Rectal smooth muscle tissue (tissue), 1 donor: ENCODE data around the gene TNS3.
A peak's percentile ranks its signal among the peaks of the same experiment; 100 is the strongest.
"Not testable (repeated sequence)": the region's sequence is repeated elsewhere in the genome, so short reads cannot be mapped to it uniquely, and the experiment has no call there.

Experiments used
- H3K27ac ChIP-seq: one replicate; pipeline ENCODE4 v1.7.0; 2013; ENCODE audit warnings: low read depth, low read length, inconsistent platforms
- H3K27me3 ChIP-seq: one replicate; pipeline ENCODE4 v1.7.0; 2013; ENCODE audit warnings: low read length; ENCODE audit not compliant: control insufficient read depth, insufficient read depth
- H3K36me3 ChIP-seq: one replicate; pipeline ENCODE4 v1.7.0; 2013; ENCODE audit warnings: low read length; ENCODE audit not compliant: control insufficient read depth, insufficient read depth
- H3K4me1 ChIP-seq: one replicate; pipeline ENCODE4 v1.7.0; 2013; ENCODE audit warnings: low read length; ENCODE audit not compliant: control insufficient read depth, insufficient read depth
- H3K4me3 ChIP-seq: one replicate; pipeline ENCODE4 v1.7.0; 2013; ENCODE audit warnings: low read length
- H3K9ac ChIP-seq: one replicate; pipeline ENCODE4 v1.7.0; 2013; ENCODE audit warnings: low read length

The TNS3 gene

DNA sequence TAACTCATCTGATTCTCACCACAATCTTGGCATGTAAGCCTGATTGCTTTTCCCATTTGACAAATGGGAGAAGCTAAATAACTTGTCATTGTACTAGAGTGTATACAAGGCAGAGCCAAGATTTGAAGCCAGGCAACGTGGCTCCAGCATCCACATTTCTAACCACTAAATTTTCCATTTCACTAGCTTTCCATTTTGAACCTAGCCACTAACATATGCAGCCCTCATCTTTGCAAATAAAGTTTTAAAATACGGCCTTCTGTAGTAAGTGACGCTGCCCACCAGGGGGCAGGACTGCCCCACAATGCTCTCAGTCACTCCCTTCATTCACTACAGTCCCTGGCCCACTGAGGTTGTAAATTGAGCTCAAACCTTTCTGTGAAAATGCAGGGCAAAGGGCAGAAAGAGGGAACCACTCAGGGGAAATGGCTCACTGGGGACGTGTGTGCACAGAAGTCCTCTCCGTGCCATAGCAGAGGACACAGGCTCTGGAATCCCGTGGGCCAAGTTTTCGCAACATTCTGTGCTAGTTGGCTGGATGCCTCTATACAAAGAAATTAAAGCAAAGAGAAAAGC, 315.7 kb downstream of the TNS3 start:
- H3K27ac ChIP-seq = no peak overlapping the region
- H3K9ac ChIP-seq = no peak overlapping the region
- H3K4me1 ChIP-seq = no peaks in the 10 kb centered on the region
- no peaks in the 10 kb centered on the region for H3K27me3 ChIP-seq
- H3K4me3 ChIP-seq = no peak overlapping the region
- no peaks in the 10 kb centered on the region for H3K36me3 ChIP-seq

GRCh38 chr7:47265621-47266020, 316.3 kb downstream of the TNS3 start:
- H3K4me1 ChIP-seq = no peaks in the 10 kb centered on the region
- no peak overlapping the region for H3K4me3 ChIP-seq
- no peaks in the 10 kb centered on the region for H3K27me3 ChIP-seq
- H3K27ac ChIP-seq = no peak overlapping the region
- no peaks in the 10 kb centered on the region for H3K36me3 ChIP-seq
- no peak overlapping the region for H3K9ac ChIP-seq

DNA sequence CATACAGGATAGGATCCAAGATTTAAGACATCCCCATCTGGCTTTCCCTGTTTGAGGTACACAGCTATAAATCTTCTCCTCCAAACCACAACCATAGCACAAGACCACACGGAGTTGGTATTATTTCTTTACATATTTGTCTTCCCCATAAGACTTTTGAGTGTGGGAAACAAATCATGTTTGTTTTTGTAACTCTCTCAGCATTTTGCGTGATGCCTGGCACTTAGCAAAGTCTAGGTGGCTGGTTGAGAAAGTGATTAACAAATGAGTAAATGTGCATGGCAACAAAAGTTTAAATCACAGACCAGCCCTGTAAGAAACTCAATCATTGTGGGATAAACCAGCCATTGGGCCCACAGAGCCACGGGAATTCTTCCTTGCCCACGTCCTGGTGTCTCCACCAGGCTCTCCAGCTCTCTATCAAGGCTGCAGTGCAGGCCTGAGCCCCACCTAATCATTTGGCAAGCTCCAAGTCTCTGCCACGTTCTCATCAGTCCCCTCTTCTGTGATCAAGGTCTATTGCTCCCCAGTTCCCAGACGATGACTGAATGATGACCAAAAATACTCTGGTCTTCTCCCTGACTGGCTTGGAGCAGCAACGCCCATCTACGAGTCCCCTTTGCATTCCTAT, 317.8 kb downstream of the TNS3 start:
- Histone ChIP-seq H3K4me1 (no peaks in the 10 kb centered on the region), H3K27me3 (no peaks in the 10 kb centered on the region), H3K36me3 (no peaks in the 10 kb centered on the region), H3K27ac (no peak overlapping the region), H3K4me3 (no peak overlapping the region), H3K9ac (no peak overlapping the region)

DNA sequence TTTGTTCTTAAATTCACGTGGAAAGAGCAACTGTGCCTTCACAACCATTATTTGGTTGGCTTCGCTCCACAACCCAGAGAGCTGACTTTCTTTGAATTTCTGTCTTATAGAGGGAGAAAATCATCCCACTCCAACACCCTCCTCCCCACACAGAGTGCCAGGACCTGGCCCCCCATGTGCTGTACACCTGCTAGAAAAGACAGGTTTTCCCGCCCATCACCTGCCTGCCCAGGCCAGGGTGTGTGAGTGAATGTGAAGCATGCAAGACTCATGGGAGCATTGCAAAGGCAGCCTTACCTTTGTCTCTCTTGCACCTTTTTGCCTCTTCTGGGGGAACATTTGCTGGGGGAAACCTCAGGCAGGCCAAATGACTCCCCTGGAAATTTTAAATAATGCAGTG, 319.0 kb downstream of the TNS3 start:
- Histone ChIP-seq H3K36me3 (no peaks in the 10 kb centered on the region), H3K9ac (no peak overlapping the region), H3K27ac (no peak overlapping the region), H3K27me3 (no peaks in the 10 kb centered on the region), H3K4me3 (no peak overlapping the region), H3K4me1 (no peaks in the 10 kb centered on the region)

DNA sequence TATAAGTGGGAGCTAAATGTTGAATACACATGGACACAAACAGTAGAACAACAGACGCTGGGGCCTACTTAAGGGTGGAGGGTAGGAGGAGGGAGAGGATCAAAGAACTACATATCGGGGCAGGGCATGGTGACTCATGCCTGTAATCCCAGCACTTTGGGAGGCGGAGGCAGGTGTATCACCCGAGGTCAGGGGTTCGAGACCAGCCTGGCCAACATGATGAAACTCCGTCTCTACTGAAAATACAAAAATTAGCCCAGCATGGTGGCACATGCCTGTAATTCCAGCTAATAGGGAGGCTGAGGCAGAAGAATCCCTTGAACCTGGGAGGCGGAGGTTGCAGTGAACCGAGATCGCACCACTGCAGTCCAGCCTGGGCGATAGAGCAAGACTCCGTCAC, 319.8 kb downstream of the TNS3 start:
- H3K4me1 ChIP-seq, H3K27me3 ChIP-seq, H3K36me3 ChIP-seq, H3K27ac ChIP-seq, H3K4me3 ChIP-seq, H3K9ac ChIP-seq: not testable (repeated sequence)

GRCh38 chr7:47260270-47260669, 321.6 kb downstream of the TNS3 start:
- Histone ChIP-seq H3K4me3 (no peak overlapping the region), H3K27me3 (no peaks in the 10 kb centered on the region), H3K36me3 (no peaks in the 10 kb centered on the region), H3K4me1 (no peaks in the 10 kb centered on the region), H3K27ac (no peak overlapping the region), H3K9ac (no peak overlapping the region)

GRCh38 chr7:47259682-47260081, 322.2 kb downstream of the TNS3 start:
- Histone ChIP-seq H3K27ac (no peak overlapping the region), H3K4me1 (peaks cover 3% of the 10 kb centered on the region), H3K36me3 (no peaks in the 10 kb centered on the region), H3K9ac (no peak overlapping the region), H3K4me3 (no peak overlapping the region), H3K27me3 (no peaks in the 10 kb centered on the region)

DNA sequence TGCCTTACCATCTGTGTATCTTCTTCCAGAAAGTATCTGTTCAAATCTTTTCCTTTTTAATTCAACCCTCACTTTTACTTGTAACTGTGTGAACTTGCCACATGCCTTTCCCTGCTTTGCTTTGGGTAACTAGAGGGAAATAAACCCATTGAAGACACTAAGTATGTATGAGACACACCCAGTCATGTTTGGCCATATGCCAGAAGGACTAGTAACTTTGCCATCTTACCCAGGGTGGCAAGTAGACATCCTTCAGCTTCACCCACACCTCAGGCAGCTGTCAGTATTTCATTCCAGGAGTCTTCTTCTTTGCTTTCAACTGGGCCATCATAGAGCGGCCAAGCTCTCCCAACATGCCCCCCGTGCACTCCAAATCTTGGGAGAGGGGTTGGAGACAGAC, 323.1 kb downstream of the TNS3 start:
- Histone ChIP-seq H3K36me3 (no peaks in the 10 kb centered on the region), H3K27ac (peak overlapping the region; percentile 51)

GRCh38 chr7:47256016-47256415, 325.9 kb downstream of the TNS3 start:
- no peak overlapping the region for H3K9ac ChIP-seq
- peaks cover 6% of the 10 kb centered on the region for H3K4me1 ChIP-seq
- H3K27me3 ChIP-seq = no peaks in the 10 kb centered on the region
- no peak overlapping the region for H3K4me3 ChIP-seq
- H3K36me3 ChIP-seq = no peaks in the 10 kb centered on the region
- no peak overlapping the region for H3K27ac ChIP-seq

More for the DNA sequence above, 323.1 kb downstream of the TNS3 start:
- Histone ChIP-seq H3K27me3 (no peaks in the 10 kb centered on the region), H3K4me1 (peaks cover 6% of the 10 kb centered on the region), H3K9ac (no peak overlapping the region), H3K4me3 (no peak overlapping the region)

DNA sequence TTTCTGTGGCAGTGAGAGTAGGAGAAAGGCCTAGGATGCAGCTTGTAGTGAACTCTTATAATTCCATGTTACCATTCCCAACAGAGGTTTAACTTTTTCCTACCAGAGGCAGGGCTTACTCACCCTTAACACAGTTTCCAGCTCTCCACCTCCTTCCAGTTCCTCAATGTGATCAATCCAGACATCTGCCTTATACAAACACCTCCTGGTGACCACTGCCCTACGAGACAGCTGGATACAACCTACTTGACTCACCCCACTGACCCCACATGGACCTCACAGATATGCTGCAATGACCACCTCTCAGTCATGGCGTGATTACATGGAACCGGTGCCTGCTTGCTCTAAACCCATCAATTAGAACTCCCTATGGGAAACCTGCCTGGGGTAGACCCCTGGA, 326.5 kb downstream of the TNS3 start:
- Histone ChIP-seq H3K4me1 (peaks cover 6% of the 10 kb centered on the region), H3K9ac (no peak overlapping the region), H3K27ac (no peak overlapping the region), H3K27me3 (no peaks in the 10 kb centered on the region), H3K4me3 (no peak overlapping the region), H3K36me3 (no peaks in the 10 kb centered on the region)

GRCh38 chr7:47255007-47255406, 326.9 kb downstream of the TNS3 start:
- Histone ChIP-seq H3K27me3 (no peaks in the 10 kb centered on the region), H3K27ac (peak overlapping the region; percentile 85), H3K36me3 (no peaks in the 10 kb centered on the region), H3K4me3 (no peak overlapping the region), H3K4me1 (peaks cover 6% of the 10 kb centered on the region), H3K9ac (no peak overlapping the region)

GRCh38 chr7:47254081-47254977, 327.6 kb downstream of the TNS3 start:
- Histone ChIP-seq H3K27ac (peak overlapping the region; percentile 85), H3K36me3 (no peaks in the 10 kb centered on the region), H3K4me3 (peak overlapping the region; percentile 59), H3K9ac (peak overlapping the region; percentile 26), H3K4me1 (peaks cover 6% of the 10 kb centered on the region), H3K27me3 (no peaks in the 10 kb centered on the region)
